ENCODE results near the gene CCNE1.
"Not testable (repeated sequence)": the region's sequence is repeated elsewhere in the genome, so short reads cannot be mapped to it uniquely, and the experiment has no call there.

CCNE1 gene

DNA sequence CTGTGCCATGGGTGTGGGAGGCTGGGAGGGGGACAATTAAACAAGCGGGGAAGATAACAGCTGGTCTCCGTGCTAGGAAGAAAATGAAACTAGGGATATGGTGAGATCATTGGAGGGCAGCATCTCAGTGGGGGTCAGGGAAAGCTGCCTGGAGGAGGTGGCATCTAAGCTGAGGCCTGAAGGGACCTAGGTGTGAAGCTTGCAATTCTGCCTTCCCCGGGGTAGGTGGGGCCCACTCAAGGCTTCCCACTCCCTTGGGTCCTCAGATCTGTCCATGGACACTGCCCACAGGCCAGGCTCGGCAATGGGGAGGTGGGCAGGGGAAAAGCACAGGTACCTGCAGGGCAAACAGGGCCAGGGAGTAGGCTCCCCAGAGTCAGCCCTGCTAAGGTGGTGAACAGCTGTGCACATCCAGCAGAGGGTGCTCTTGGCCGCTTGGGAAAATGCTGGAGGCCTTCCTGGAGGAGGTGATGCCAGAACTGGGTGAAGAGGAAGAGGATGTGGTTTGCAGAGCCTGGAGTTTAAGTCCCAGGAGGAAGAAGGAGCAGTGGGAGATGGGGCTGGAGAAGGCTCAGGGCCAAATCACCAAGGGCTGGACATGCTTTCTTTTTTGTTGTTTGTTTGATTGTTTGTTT is 25.7 kb upstream of the CCNE1 start:
- H3K9ac ChIP-seq (ENCODE audit: low read depth in 1 of 2, low read length in 2 of 2): no peak overlapping the region
- no peak overlapping the region for H3K27ac ChIP-seq (ENCODE audit: low read depth in 2 of 2, low read length in 2 of 2)
- no peaks in the 10 kb centered on the region for H3K9me3 ChIP-seq (ENCODE audit: control insufficient read depth in 2 of 2, low read length in 2 of 2)
- no peaks in the 10 kb centered on the region for H3K4me1 ChIP-seq (ENCODE audit: control insufficient read depth in 2 of 2, insufficient read depth in 2 of 2, low read length in 2 of 2)
- H3K27me3 ChIP-seq (ENCODE audit: control insufficient read depth in 2 of 2, insufficient read depth in 2 of 2, low read length in 2 of 2): no peaks in the 10 kb centered on the region
- H3K4me3 ChIP-seq (ENCODE audit: low read length in 2 of 2): no peak overlapping the region
- no peaks in the 10 kb centered on the region for H3K36me3 ChIP-seq (ENCODE audit: control insufficient read depth in 2 of 2, insufficient read depth in 2 of 2, low read length in 2 of 2)

DNA sequence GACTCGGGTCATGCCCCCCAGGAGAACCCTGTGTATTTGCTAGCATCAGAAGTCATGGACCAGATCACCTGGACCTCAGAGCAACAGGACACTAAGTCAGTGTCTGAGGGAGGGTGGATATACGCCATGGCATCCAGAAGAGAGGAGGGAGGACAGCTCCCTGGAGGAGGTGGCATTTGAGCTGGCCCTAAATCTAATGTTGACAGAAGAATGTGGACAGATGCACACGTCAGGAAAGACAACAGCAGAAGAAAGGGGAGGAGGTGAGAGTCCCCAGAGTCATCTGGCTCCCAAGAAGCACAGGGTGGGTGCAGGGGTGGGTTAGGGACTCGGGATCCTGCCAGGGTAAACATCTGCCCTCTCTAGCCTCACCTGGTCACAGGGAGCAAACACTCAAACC is 24.5 kb upstream of the CCNE1 start:
- Histone ChIP-seq H3K9me3 (ENCODE audit: control insufficient read depth in 2 of 2, low read length in 2 of 2) (no peaks in the 10 kb centered on the region), H3K4me3 (ENCODE audit: low read length in 2 of 2) (no peak overlapping the region), H3K36me3 (ENCODE audit: control insufficient read depth in 2 of 2, insufficient read depth in 2 of 2, low read length in 2 of 2) (no peaks in the 10 kb centered on the region), H3K9ac (ENCODE audit: low read depth in 1 of 2, low read length in 2 of 2) (no peak overlapping the region), H3K27me3 (ENCODE audit: control insufficient read depth in 2 of 2, insufficient read depth in 2 of 2, low read length in 2 of 2) (no peaks in the 10 kb centered on the region), H3K4me1 (ENCODE audit: control insufficient read depth in 2 of 2, insufficient read depth in 2 of 2, low read length in 2 of 2) (no peaks in the 10 kb centered on the region), H3K27ac (ENCODE audit: low read depth in 2 of 2, low read length in 2 of 2) (no peak overlapping the region)

GRCh38 chr19:29789007-29789406 is 22.8 kb upstream of the CCNE1 start:
- H3K4me3 ChIP-seq (ENCODE audit: low read length in 2 of 2): no peak overlapping the region
- H3K27ac ChIP-seq (ENCODE audit: low read depth in 2 of 2, low read length in 2 of 2): no peak overlapping the region
- H3K27me3 ChIP-seq (ENCODE audit: control insufficient read depth in 2 of 2, insufficient read depth in 2 of 2, low read length in 2 of 2): no peaks in the 10 kb centered on the region
- no peaks in the 10 kb centered on the region for H3K4me1 ChIP-seq (ENCODE audit: control insufficient read depth in 2 of 2, insufficient read depth in 2 of 2, low read length in 2 of 2)
- no peak overlapping the region for H3K9ac ChIP-seq (ENCODE audit: low read depth in 1 of 2, low read length in 2 of 2)
- no peaks in the 10 kb centered on the region for H3K36me3 ChIP-seq (ENCODE audit: control insufficient read depth in 2 of 2, insufficient read depth in 2 of 2, low read length in 2 of 2)
- H3K9me3 ChIP-seq (ENCODE audit: control insufficient read depth in 2 of 2, low read length in 2 of 2): no peaks in the 10 kb centered on the region

DNA sequence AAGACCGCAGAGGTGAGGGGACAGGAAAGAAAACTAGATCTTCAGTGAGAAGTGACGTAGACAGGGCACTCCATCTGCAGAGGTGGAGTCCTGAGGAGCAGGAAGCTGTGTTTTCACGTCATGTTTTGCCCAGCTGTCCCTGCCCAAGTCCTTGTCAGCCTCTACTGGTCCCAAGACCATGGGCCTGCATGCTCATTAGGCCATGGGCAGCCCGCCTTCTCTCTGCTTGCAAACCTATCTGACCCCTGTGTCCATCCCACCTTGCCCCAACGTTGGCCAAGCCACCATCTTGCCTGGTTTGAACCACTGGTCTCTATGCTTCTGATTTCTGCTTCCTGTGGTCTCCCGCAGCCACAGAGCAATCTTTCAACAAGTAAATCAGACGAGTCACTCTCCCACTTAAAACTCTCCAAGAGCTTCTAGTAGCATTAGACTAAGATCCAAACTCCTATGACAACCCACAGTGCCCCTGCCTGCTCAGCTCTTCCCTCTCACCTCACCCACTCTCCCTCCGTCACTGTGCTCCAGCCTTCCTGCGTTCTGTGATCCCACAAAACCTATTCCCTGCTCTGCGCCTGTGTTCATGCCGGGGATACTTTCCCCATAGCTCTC is 18.6 kb upstream of the CCNE1 start:
- Histone ChIP-seq H3K27me3 (ENCODE audit: control insufficient read depth in 2 of 2, insufficient read depth in 2 of 2, low read length in 2 of 2) (no peaks in the 10 kb centered on the region), H3K4me3 (ENCODE audit: low read length in 2 of 2) (no peak overlapping the region), H3K36me3 (ENCODE audit: control insufficient read depth in 2 of 2, insufficient read depth in 2 of 2, low read length in 2 of 2) (no peaks in the 10 kb centered on the region), H3K9me3 (ENCODE audit: control insufficient read depth in 2 of 2, low read length in 2 of 2) (no peaks in the 10 kb centered on the region), H3K9ac (ENCODE audit: low read depth in 1 of 2, low read length in 2 of 2) (no peak overlapping the region), H3K4me1 (ENCODE audit: control insufficient read depth in 2 of 2, insufficient read depth in 2 of 2, low read length in 2 of 2) (no peaks in the 10 kb centered on the region), H3K27ac (ENCODE audit: low read depth in 2 of 2, low read length in 2 of 2) (no peak overlapping the region)

- not testable (repeated sequence) for H3K36me3 ChIP-seq (ENCODE audit: control insufficient read depth in 2 of 2, insufficient read depth in 2 of 2, low read length in 2 of 2); H3K27me3 ChIP-seq (ENCODE audit: control insufficient read depth in 2 of 2, insufficient read depth in 2 of 2, low read length in 2 of 2); H3K4me1 ChIP-seq (ENCODE audit: control insufficient read depth in 2 of 2, insufficient read depth in 2 of 2, low read length in 2 of 2); H3K27ac ChIP-seq (ENCODE audit: low read depth in 2 of 2, low read length in 2 of 2); H3K9me3 ChIP-seq (ENCODE audit: control insufficient read depth in 2 of 2, low read length in 2 of 2); H3K4me3 ChIP-seq (ENCODE audit: low read length in 2 of 2); H3K9ac ChIP-seq (ENCODE audit: low read depth in 1 of 2, low read length in 2 of 2)
Measured at GRCh38 chr19:29794490-29794889, 17.3 kb upstream of the CCNE1 start.

GRCh38 chr19:29795461-29796172 is 16.2 kb upstream of the CCNE1 start:
- H3K9me3 ChIP-seq (ENCODE audit: control insufficient read depth in 2 of 2, low read length in 2 of 2): no peaks in the 10 kb centered on the region
- no peaks in the 10 kb centered on the region for H3K27me3 ChIP-seq (ENCODE audit: control insufficient read depth in 2 of 2, insufficient read depth in 2 of 2, low read length in 2 of 2)
- no peaks in the 10 kb centered on the region for H3K4me1 ChIP-seq (ENCODE audit: control insufficient read depth in 2 of 2, insufficient read depth in 2 of 2, low read length in 2 of 2)
- H3K9ac ChIP-seq (ENCODE audit: low read depth in 1 of 2, low read length in 2 of 2): no peak overlapping the region
- no peak overlapping the region for H3K27ac ChIP-seq (ENCODE audit: low read depth in 2 of 2, low read length in 2 of 2)
- H3K36me3 ChIP-seq (ENCODE audit: control insufficient read depth in 2 of 2, insufficient read depth in 2 of 2, low read length in 2 of 2): no peaks in the 10 kb centered on the region
- H3K4me3 ChIP-seq (ENCODE audit: low read length in 2 of 2): no peak overlapping the region

DNA sequence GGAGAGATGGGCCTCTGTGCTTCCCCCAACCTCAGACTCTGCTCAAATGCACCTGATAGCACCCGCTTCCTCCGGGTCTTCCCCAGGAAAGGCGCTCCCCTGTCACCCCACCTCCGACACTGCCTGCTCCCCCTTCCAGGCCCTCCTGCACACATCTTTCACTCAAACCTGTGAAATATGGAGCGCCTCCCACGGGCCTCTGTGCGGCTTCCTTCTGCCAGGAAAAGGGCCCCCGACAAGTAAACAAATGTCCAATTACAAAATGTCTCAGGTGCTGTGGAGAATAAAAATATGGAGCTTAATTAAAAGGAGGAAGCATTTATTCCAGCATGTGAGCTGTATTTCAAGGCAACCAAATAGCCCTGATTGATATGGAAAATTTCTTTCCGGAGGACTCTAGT is 15.6 kb upstream of the CCNE1 start:
- H3K9me3 ChIP-seq (ENCODE audit: control insufficient read depth in 2 of 2, low read length in 2 of 2): no peaks in the 10 kb centered on the region
- H3K4me3 ChIP-seq (ENCODE audit: low read length in 2 of 2): no peak overlapping the region
- H3K27ac ChIP-seq (ENCODE audit: low read depth in 2 of 2, low read length in 2 of 2): no peak overlapping the region
- H3K4me1 ChIP-seq (ENCODE audit: control insufficient read depth in 2 of 2, insufficient read depth in 2 of 2, low read length in 2 of 2): no peaks in the 10 kb centered on the region
- no peaks in the 10 kb centered on the region for H3K27me3 ChIP-seq (ENCODE audit: control insufficient read depth in 2 of 2, insufficient read depth in 2 of 2, low read length in 2 of 2)
- H3K36me3 ChIP-seq (ENCODE audit: control insufficient read depth in 2 of 2, insufficient read depth in 2 of 2, low read length in 2 of 2): no peaks in the 10 kb centered on the region
- H3K9ac ChIP-seq (ENCODE audit: low read depth in 1 of 2, low read length in 2 of 2): no peak overlapping the region

DNA sequence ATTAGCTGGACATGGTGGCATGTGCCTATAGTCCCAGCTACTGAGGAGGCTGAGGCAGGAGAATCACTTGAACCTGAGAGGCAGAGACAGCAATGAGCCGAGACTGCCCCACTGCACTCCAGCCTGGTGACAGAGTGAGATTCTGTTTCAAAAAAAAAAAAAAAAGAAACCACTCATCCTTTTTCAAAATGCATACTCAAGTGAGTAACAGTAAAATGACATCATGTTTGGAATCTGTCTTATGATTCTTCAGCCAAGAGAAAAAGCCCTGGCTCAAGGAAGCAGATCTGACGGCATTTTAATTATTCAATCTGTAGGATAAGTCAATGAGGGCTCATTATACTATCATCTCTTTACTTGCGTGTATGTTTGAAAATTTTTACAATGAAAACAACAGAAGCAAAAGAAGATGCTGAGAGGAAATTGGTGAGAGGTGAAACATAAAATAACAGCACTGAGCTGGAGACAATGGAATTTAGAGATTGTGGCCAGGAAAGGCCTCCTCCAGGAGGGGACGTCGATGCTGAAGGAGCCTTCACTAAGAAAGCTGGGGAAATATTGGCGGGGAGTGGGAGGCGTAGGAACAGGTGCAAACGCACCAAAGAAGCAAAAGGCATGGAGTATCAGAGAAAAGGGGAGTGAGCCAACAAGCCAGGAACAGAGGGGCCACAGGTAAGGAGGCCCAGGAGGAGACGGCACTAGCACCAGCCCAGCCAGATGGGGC is 12.9 kb upstream of the CCNE1 start:
- no peak overlapping the region for H3K9ac ChIP-seq (ENCODE audit: low read depth in 1 of 2, low read length in 2 of 2)
- H3K4me1 ChIP-seq (ENCODE audit: control insufficient read depth in 2 of 2, insufficient read depth in 2 of 2, low read length in 2 of 2): no peaks in the 10 kb centered on the region
- H3K9me3 ChIP-seq (ENCODE audit: control insufficient read depth in 2 of 2, low read length in 2 of 2): no peaks in the 10 kb centered on the region
- no peak overlapping the region for H3K4me3 ChIP-seq (ENCODE audit: low read length in 2 of 2)
- H3K36me3 ChIP-seq (ENCODE audit: control insufficient read depth in 2 of 2, insufficient read depth in 2 of 2, low read length in 2 of 2): no peaks in the 10 kb centered on the region
- no peak overlapping the region for H3K27ac ChIP-seq (ENCODE audit: low read depth in 2 of 2, low read length in 2 of 2)
- H3K27me3 ChIP-seq (ENCODE audit: control insufficient read depth in 2 of 2, insufficient read depth in 2 of 2, low read length in 2 of 2): no peaks in the 10 kb centered on the region

DNA sequence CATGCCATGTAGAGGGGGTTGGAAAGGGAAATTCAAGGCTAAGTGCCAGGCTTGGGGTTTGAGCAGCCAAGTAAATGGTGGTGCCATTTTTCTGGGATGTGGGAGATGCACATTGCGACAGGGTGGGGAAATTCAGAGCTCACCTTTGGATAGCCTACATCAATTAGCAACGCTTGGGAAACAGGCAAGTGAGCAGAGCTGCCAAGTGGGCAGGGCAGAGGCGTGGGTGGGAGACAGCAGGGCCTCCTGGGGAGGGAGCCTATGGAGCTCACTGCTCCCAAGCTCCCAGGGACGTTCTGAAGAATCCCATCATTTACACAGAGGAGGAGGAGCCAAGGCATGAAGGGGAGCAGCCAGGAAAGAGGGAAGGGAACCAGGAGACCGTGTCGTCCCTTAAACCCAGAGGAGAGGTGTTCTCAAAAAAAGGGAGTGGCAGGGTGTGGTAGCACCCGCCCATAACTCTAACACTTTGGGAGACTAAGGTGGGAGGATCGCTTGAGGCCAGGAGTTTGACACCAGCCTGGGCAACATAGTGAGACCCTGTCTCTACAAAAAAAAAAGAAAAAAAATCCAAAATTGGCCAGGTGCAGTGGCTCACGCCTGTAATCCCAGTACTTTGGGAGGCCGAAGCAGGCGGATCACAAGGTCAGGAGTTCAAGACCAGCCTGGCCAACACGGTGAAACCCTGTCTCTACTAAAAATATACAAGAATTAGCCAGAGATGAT is 11.5 kb upstream of the CCNE1 start:
- H3K27me3 ChIP-seq (ENCODE audit: control insufficient read depth in 2 of 2, insufficient read depth in 2 of 2, low read length in 2 of 2): no peaks in the 10 kb centered on the region
- H3K27ac ChIP-seq (ENCODE audit: low read depth in 2 of 2, low read length in 2 of 2): no peak overlapping the region
- no peaks in the 10 kb centered on the region for H3K9me3 ChIP-seq (ENCODE audit: control insufficient read depth in 2 of 2, low read length in 2 of 2)

DNA sequence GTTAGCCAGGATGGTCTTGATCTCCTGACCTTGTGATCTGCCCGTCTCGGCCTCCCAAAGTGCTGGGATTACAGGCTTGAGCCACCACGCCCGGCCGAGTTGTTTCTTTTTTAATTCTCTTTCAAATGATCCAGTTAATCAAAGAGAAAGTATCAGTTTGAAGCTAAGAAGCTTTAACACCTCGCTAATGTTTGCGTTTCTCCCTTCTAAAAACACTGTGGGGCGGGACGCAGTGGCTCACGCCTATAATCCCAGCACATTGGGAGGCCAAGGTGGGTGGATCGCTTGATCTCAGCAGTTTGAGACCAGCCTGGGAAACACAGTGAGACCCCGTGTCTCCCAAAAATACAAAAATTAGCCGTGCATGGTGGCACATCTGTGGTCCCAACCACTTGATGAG is 7.8 kb upstream of the CCNE1 start:
- not testable (repeated sequence) for H3K4me1 ChIP-seq (ENCODE audit: control insufficient read depth in 2 of 2, insufficient read depth in 2 of 2, low read length in 2 of 2); H3K27ac ChIP-seq (ENCODE audit: low read depth in 2 of 2, low read length in 2 of 2); H3K36me3 ChIP-seq (ENCODE audit: control insufficient read depth in 2 of 2, insufficient read depth in 2 of 2, low read length in 2 of 2); H3K27me3 ChIP-seq (ENCODE audit: control insufficient read depth in 2 of 2, insufficient read depth in 2 of 2, low read length in 2 of 2); H3K9ac ChIP-seq (ENCODE audit: low read depth in 1 of 2, low read length in 2 of 2); H3K4me3 ChIP-seq (ENCODE audit: low read length in 2 of 2); H3K9me3 ChIP-seq (ENCODE audit: control insufficient read depth in 2 of 2, low read length in 2 of 2)

More for the DNA sequence above, 11.5 kb upstream of the CCNE1 start:
- H3K9ac ChIP-seq (ENCODE audit: low read depth in 1 of 2, low read length in 2 of 2): no peak overlapping the region
- H3K36me3 ChIP-seq (ENCODE audit: control insufficient read depth in 2 of 2, insufficient read depth in 2 of 2, low read length in 2 of 2): no peaks in the 10 kb centered on the region
- no peak overlapping the region for H3K4me3 ChIP-seq (ENCODE audit: low read length in 2 of 2)
- H3K4me1 ChIP-seq (ENCODE audit: control insufficient read depth in 2 of 2, insufficient read depth in 2 of 2, low read length in 2 of 2): no peaks in the 10 kb centered on the region

Data from mucosa of rectum (tissue), 2 donors.